ENCODE results near the gene CYB561A3. TPM values are rescaled to one million over a fixed set of nuclear protein-coding genes. Genes with fewer than 3 reads are reported as not detected.

Gene CYB561A3
- 25.2 TPM for total RNA-seq

DNA sequence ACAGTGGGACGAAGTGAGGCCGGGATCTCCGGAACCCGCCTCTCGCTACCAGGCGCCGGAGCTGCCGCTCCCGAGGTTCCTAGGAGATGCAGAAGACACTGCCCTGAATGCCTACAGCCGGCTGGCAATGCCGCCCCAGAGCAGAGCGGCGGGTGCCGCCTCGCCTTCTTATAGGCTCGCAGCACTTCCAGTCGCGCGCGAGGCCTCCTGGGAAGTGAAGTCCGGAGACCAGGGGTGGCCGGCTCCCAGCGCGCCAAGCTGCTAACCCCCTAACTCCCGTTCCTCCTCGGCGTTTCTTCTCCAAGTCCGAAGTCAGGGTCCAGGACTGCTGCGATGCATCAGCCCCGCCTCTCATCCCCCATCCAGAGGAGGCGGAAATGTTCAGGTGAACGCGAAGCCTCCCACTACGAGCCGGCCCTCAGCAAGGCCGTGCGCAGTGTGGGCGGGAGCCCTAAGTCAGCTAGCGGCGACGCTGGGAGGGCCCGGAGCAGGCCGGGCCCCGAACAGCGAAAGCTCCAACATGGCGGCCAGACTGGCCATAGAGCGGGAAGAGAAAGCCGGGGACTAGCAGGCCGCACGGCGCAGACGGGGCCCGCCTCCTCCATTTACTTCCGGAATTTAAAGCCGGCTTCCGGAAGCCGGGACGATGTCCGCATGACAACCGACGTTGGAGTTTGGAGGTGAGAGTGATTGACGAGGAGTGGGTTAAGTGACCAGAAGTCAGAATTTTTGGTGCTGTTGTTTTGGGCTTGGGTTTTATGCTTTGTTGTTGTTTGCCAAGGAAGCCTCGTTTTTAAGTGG, at the start of gene CYB561A3, which contains the start of gene TMEM138:
Gene CYB561A3 (minus strand): TSS at position 142 of the 801 bp plus-strand sequence. CDS start 5,169 bp downstream, outside the sequence.
Gene TMEM138 (plus strand): TSS at position 634 of the 801 bp plus-strand sequence. CDS start 2,017 bp downstream, outside the sequence.

GRCh38 chr11:61332797-61333549, 28.7 kb downstream of the CYB561A3 start, which contains the start of the genes DDB1 and TKFC:
DDB1 (minus strand) TSS chr11:61333105; CDS start chr11:61332968, 137 bp downstream.
TKFC (plus strand) TSS chr11:61333228; CDS start chr11:61334729, 1,501 bp downstream.

Other genes with a start within 250 kb of the CYB561A3 start
- gene VPS37C, start 200.5 kb downstream of the CYB561A3 start, total RNA-seq, result 13.3 TPM
- 0.23 TPM for gene PGA3, start 158.4 kb downstream of the CYB561A3 start, total RNA-seq
- gene PGA4, start 139.5 kb downstream of the CYB561A3 start, total RNA-seq, result 5.0 TPM
- gene PGA5, start 120.7 kb downstream of the CYB561A3 start, total RNA-seq, result not detected
- 2.4 TPM for gene VWCE, start 66.6 kb downstream of the CYB561A3 start, total RNA-seq
- 230 TPM for gene DDB1, start 28.8 kb downstream of the CYB561A3 start, total RNA-seq
- gene TKFC, start 28.7 kb downstream of the CYB561A3 start, total RNA-seq, result 38.4 TPM
- 29.3 TPM for gene TMEM138, start 492 bp upstream of the CYB561A3 start, total RNA-seq
- gene TMEM216, start 30.7 kb upstream of the CYB561A3 start, total RNA-seq, result 18.4 TPM
- 48.2 TPM for gene CPSF7, start 68.1 kb upstream of the CYB561A3 start, total RNA-seq
- 26.8 TPM for gene SDHAF2, start 68.2 kb upstream of the CYB561A3 start, total RNA-seq
- gene LRRC10B, start 146.9 kb upstream of the CYB561A3 start, total RNA-seq, result 3.4 TPM
- 7.2 TPM for gene SYT7, start 219.2 kb upstream of the CYB561A3 start, total RNA-seq